Keratinocyte (primary cell): ENCODE data around the gene DLG5. TPM values are rescaled to one million over a fixed set of nuclear protein-coding genes. Genes with fewer than 3 reads are reported as not detected.

Experiments used
- DNase-seq: peaks from one replicate; pipeline ENCODE4 v3.0.0-alpha.2; 2011; ENCODE audit warnings: low read depth, missing footprints, low spot score
- FAIRE-seq: peaks from 2 replicates; lab custom pipeline; 2011; peaks lifted over from hg19 to GRCh38; lab: Jason Lieb, UNC
- H2AFZ ChIP-seq: 2 replicates; pipeline ENCODE4 v1.6.0; 2012; ENCODE audit warnings: low read length, control low read depth, inconsistent platforms; ENCODE audit not compliant: control insufficient read depth
- H3K27ac ChIP-seq: 2 replicates; pipeline ENCODE4 v1.5.1; 2011; ENCODE audit warnings: low read length; ENCODE audit not compliant: control insufficient read depth, insufficient read depth
- H3K27me3 ChIP-seq: 3 replicates; pipeline ENCODE4 v1.6.0; 2011; ENCODE audit warnings: low read length; ENCODE audit not compliant: control insufficient read depth, insufficient read depth; ENCODE audit errors: extremely low read depth
- H3K36me3 ChIP-seq, 2 experiments: 2 replicates in 1 of 2; 3 replicates in 1 of 2; pipeline ENCODE4 v1.5.1; 2011; ENCODE audit warnings: low read length in 2 of 2, mild to moderate bottlenecking in 1 of 2; ENCODE audit not compliant: control insufficient read depth in 2 of 2, insufficient read depth in 2 of 2; ENCODE audit errors: extremely low read depth in 1 of 2
- H3K4me1 ChIP-seq: 3 replicates; pipeline ENCODE4 v1.5.1; 2011; ENCODE audit warnings: low read length; ENCODE audit not compliant: control insufficient read depth, insufficient read depth; ENCODE audit errors: extremely low read depth
- H3K4me2 ChIP-seq: 3 replicates; pipeline ENCODE4 v1.6.0; 2011; ENCODE audit warnings: low read depth, low read length; ENCODE audit not compliant: control insufficient read depth, insufficient read depth; ENCODE audit errors: extremely low read depth
- H3K4me3 ChIP-seq, 3 experiments: fragments of 200-600 bp in 1 of 3; sonication (generic) in 1 of 3; 2 replicates in 2 of 3; 3 replicates in 1 of 3; pipeline ENCODE4 v1.5.1; 2011 to 2016; ENCODE audit warnings: low read length in 3 of 3, mild to moderate bottlenecking in 3 of 3, control low read depth in 2 of 3, inconsistent platforms in 1 of 3, low read depth in 1 of 3, mixed read lengths in 1 of 3, mixed run types in 1 of 3, moderate library complexity in 1 of 3; ENCODE audit not compliant: control insufficient read depth in 2 of 3, insufficient read depth in 2 of 3; ENCODE audit errors: extremely low read depth in 1 of 3
- H3K79me2 ChIP-seq: 2 replicates; pipeline ENCODE4 v1.6.0; 2012; ENCODE audit warnings: low read length; ENCODE audit not compliant: control insufficient read depth, insufficient read depth
- H3K9ac ChIP-seq: 3 replicates; pipeline ENCODE4 v1.6.0; 2011; ENCODE audit warnings: low read length; ENCODE audit not compliant: control insufficient read depth, insufficient read depth; ENCODE audit errors: extremely low read depth
- H3K9me1 ChIP-seq: 3 replicates; pipeline ENCODE4 v1.6.0; 2011; ENCODE audit warnings: low read length; ENCODE audit not compliant: control insufficient read depth, insufficient read depth; ENCODE audit errors: extremely low read depth
- H3K9me3 ChIP-seq: 2 replicates; pipeline ENCODE4 v1.5.1; 2012; ENCODE audit warnings: low read depth, low read length; ENCODE audit not compliant: control insufficient read depth
- H4K20me1 ChIP-seq: 3 replicates; pipeline ENCODE4 v1.6.0; 2011; ENCODE audit warnings: low read length; ENCODE audit not compliant: control insufficient read depth, insufficient read depth; ENCODE audit errors: extremely low read depth
- CTCF ChIP-seq, 3 experiments: IDR thresholded peaks in 1 of 3; conservative IDR thresholded peaks in 1 of 3; optimal IDR thresholded peaks in 1 of 3; 2 replicates in 2 of 3; 3 replicates in 1 of 3; pipeline versions ENCODE3 to v1.5.1; 2011; ENCODE audit warnings: low read length in 3 of 3, mild to moderate bottlenecking in 3 of 3, moderate library complexity in 2 of 3, control low read depth in 1 of 3, inconsistent platforms in 1 of 3; ENCODE audit not compliant: insufficient read depth in 2 of 3; ENCODE audit errors: extremely low read depth in 1 of 3
- EZH2 ChIP-seq: IDR thresholded peaks from one replicate; pipeline ENCODE4 v1.6.1; 2012; ENCODE audit warnings: inconsistent platforms, mild to moderate bottlenecking, low read length, moderate library complexity
- dilution Hi-C: fragments of 300-500 bp; cut with MboI; formaldehyde crosslinking; loops from one replicate; pipeline ENCODE4 v1.7.0; 2020; ENCODE audit warnings: low sequenced_read_pairs; ENCODE audit not compliant: extremely low pct_ligation_motif_present
- polyA plus RNA-seq, 5 experiments: library from polyadenylated mRNA; depleted of rRNA in 3 of 5; stranded (reverse) in 3 of 5; stranded (forward) in 1 of 5; unstranded in 1 of 5; fragments of >200 nt; gene quantifications; 1 replicate in 1 of 5; 2 replicates in 3 of 5; 3 replicates in 1 of 5; pipeline versions ENCODE4 v1.2.1 to v1.2.3, GENCODE V29; 2011 to 2012; ENCODE audit warnings: missing spikeins in 2 of 5, low read depth in 1 of 5, low replicate concordance in 1 of 5

Gene DLG5
- polyA plus RNA-seq, 1 donor (not counting 4 experiments of a cell fraction or from before 2014, with no cell fraction given): 17.2 TPM

DNA sequence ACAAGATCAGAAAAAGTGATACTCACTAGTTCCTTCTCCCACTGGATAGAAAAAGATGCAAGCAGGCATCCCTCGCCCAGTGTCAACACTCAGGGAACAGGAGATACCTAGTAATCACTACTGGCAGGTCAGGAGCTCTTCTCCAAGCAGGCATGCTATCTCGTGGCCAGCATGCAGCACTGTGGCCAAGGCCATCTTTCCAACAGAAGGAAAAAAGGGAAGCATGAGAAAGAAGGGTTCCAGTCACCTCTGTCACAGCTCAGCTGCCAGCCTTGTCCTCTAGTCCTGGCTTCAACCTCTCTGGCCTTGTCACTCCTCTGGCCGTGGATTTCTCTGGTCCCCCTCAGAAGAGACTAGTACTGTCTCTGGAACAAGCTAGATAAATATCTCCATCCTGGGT is 45.3 kb downstream of the DLG5 start:
- FAIRE-seq (no peak), DNase-seq (no peak)
- no peak overlapping the region for H3K4me3 ChIP-seq
- no peak overlapping the region for H2AFZ ChIP-seq
- H3K27me3 ChIP-seq: no peaks in the 10 kb centered on the region
- no peak overlapping the region for H3K9ac ChIP-seq
- TF ChIP-seq CTCF (optimal IDR thresholded peaks at IDR 0.05 in 1 of 3, IDR thresholded peaks at IDR 0.05 in 1 of 3, conservative IDR thresholded peaks at IDR 0.05 in 1 of 3; ENCODE audit: extremely low read depth in 1 of 3, insufficient read depth in 2 of 3, low read length in 3 of 3): no peak
- TF ChIP-seq EZH2: no peak
- peaks cover 13 to 19% of the 10 kb centered on the region in 2 experiments for H3K36me3 ChIP-seq
- no peak overlapping the region for H3K4me2 ChIP-seq
- peaks cover 23% of the 10 kb centered on the region for H3K4me1 ChIP-seq
- dilution Hi-C loops: no loop called here
- no peaks in the 10 kb centered on the region for H3K9me3 ChIP-seq
- no peak overlapping the region for H3K27ac ChIP-seq
- H3K9me1 ChIP-seq: peaks cover 2% of the 10 kb centered on the region
- peaks cover 85% of the 10 kb centered on the region for H3K79me2 ChIP-seq
- H4K20me1 ChIP-seq: peaks cover 3% of the 10 kb centered on the region

GRCh38 chr10:77879710-77880109 is 46.8 kb downstream of the DLG5 start:
- H3K4me1 ChIP-seq: peaks cover 29% of the 10 kb centered on the region
- no peak overlapping the region for H2AFZ ChIP-seq
- no peaks in the 10 kb centered on the region for H3K27me3 ChIP-seq
- DNase-seq (no peak), FAIRE-seq (no peak)
- dilution Hi-C loops: no loop called here
- H3K9me3 ChIP-seq: no peaks in the 10 kb centered on the region
- H3K9me1 ChIP-seq: peaks cover 2% of the 10 kb centered on the region
- no peak overlapping the region for H3K4me3 ChIP-seq
- no peak overlapping the region for H3K27ac ChIP-seq
- no peak overlapping the region for H3K4me2 ChIP-seq
- peaks cover 86% of the 10 kb centered on the region for H3K79me2 ChIP-seq
- H4K20me1 ChIP-seq: no peaks in the 10 kb centered on the region
- peaks cover 13 to 14% of the 10 kb centered on the region in 2 experiments for H3K36me3 ChIP-seq
- TF ChIP-seq EZH2 (no peak), CTCF (optimal IDR thresholded peaks at IDR 0.05 in 1 of 3, IDR thresholded peaks at IDR 0.05 in 1 of 3, conservative IDR thresholded peaks at IDR 0.05 in 1 of 3; ENCODE audit: extremely low read depth in 1 of 3, insufficient read depth in 2 of 3, low read length in 3 of 3) (no peak)
- no peak overlapping the region for H3K9ac ChIP-seq
